Stimulated activated CD8-positive, alpha-beta memory T cell treated with anti-CD3 and anti-CD28 coated beads, Interleukin-7, amount 100 ng/mL, for 4 hours (primary cell): Measurements from ENCODE around the gene DYNLT2.

ENCODE experiments used
- DNase-seq, 2 donors: peaks; one replicate each; pipeline ENCODE4 v3.0.0-alpha.2; 2020; ENCODE audit warnings: low read depth in 2 of 2

The DYNLT2 gene

GRCh38 chr6:169738976-169739529 is 12.3 kb downstream of the DYNLT2 start:
- DNase-seq: no peak

- DNase-seq: no peak
These were observed 13.0 kb downstream of the DYNLT2 start for GRCh38 chr6:169738204-169738975.

GRCh38 chr6:169729961-169730360 is 21.4 kb downstream of the DYNLT2 start:
- no peak for DNase-seq

- no peak for DNase-seq
These were observed 24.4 kb downstream of the DYNLT2 start for GRCh38 chr6:169726963-169727362.

GRCh38 chr6:169726049-169726400 is 25.3 kb downstream of the DYNLT2 start:
- DNase-seq: no peak

GRCh38 chr6:169725125-169726048 is 26.0 kb downstream of the DYNLT2 start:
- DNase-seq: peak in 1 of 2 donors; percentile 3

- peak in 1 of 2 donors; percentile 75 for DNase-seq
These were observed 26.8 kb downstream of the DYNLT2 start, which contains the start of gene PHF10 for GRCh38 chr6:169724494-169725124. PHF10 (minus strand) TSS chr6:169724500; CDS start chr6:169723931, 569 bp downstream.

- peak in 1 of 2 donors; percentile 40 for DNase-seq
These were observed 27.3 kb downstream of the DYNLT2 start for GRCh38 chr6:169723991-169724493.

GRCh38 chr6:169723200-169723909 is 28.0 kb downstream of the DYNLT2 start:
- peak; percentile 43 to 70 for DNase-seq

- no peak for DNase-seq
These were observed 28.8 kb downstream of the DYNLT2 start for GRCh38 chr6:169722362-169723199.

GRCh38 chr6:169720207-169720855 is 31.0 kb downstream of the DYNLT2 start:
- no peak for DNase-seq

GRCh38 chr6:169719117-169719516 is 32.3 kb downstream of the DYNLT2 start:
- no peak for DNase-seq

GRCh38 chr6:169714595-169714994 is 36.8 kb downstream of the DYNLT2 start:
- no peak for DNase-seq

GRCh38 chr6:169714178-169714577 is 37.2 kb downstream of the DYNLT2 start:
- no peak for DNase-seq

- no peak for DNase-seq
These were observed 41.4 kb downstream of the DYNLT2 start for GRCh38 chr6:169710009-169710408.

- no peak for DNase-seq
These were observed 42.1 kb downstream of the DYNLT2 start for GRCh38 chr6:169709293-169709692.

- DNase-seq: no peak
These were observed 43.6 kb downstream of the DYNLT2 start for GRCh38 chr6:169707772-169708171.

- peak in 1 of 2 donors; percentile 26 for DNase-seq
These were observed 48.5 kb downstream of the DYNLT2 start for GRCh38 chr6:169702840-169703246.
